ENCODE data around the gene ADAM30.

The ADAM30 gene

GRCh38 chr1:119896303-119896702, at the start of gene ADAM30:
Gene ADAM30, minus strand, starts transcription at chr1:119896515. Its CDS starts 179 bp downstream, at chr1:119896336.
- H3K36me3 Mint-ChIP-seq = no peaks in the 10 kb centered on the region
- CTCF ChIA-PET = interaction anchor here (1.1 to 3.8 kb wide), 3 partner anchors 10 to 26 kb away, joined by 3 to 13 read pairs (median 5); no protein-coding TSS in a partner anchor
- no peak within 1 kb of the TSS for H3K4me3 Mint-ChIP-seq

GRCh38 chr1:119943216-119943615, 46.9 kb upstream of the ADAM30 start:
- H3K36me3 Mint-ChIP-seq = peaks cover 36% of the 10 kb centered on the region
- H3K4me1 Mint-ChIP-seq = peaks cover 9% of the 10 kb centered on the region
- no peaks in the 10 kb centered on the region for H3K27me3 Mint-ChIP-seq
- no peak overlapping the region for H3K4me3 Mint-ChIP-seq
- no peaks in the 10 kb centered on the region for H3K9me3 Mint-ChIP-seq
- no peak overlapping the region for H3K27ac Mint-ChIP-seq
- DNase-seq = no peak
- CTCF ChIA-PET = interaction anchor here (0.8 to 1.4 kb wide), 3 partner anchors 25 to 33 kb away, joined by 3 read pairs; no protein-coding TSS in a partner anchor

More at GRCh38 chr1:119896303-119896702, at the start of gene ADAM30:
- Mint-ChIP-seq H3K4me1 (peaks cover 40% of the 10 kb centered on the region), H3K9me3 (no peaks in the 10 kb centered on the region), H3K27me3 (peaks cover under 1% of the 10 kb centered on the region), H3K27ac (no peak within 1 kb of the TSS)
- DNase-seq = no peak

- peaks cover 9% of the 10 kb centered on the region for H3K4me1 Mint-ChIP-seq
- H3K9me3 Mint-ChIP-seq = no peaks in the 10 kb centered on the region
- peaks cover 46% of the 10 kb centered on the region for H3K36me3 Mint-ChIP-seq
- no peaks in the 10 kb centered on the region for H3K27me3 Mint-ChIP-seq
- CTCF ChIA-PET = no interaction called here
- H3K27ac Mint-ChIP-seq = no peak overlapping the region
- H3K4me3 Mint-ChIP-seq = no peak overlapping the region
- DNase-seq = no peak
Measured at GRCh38 chr1:119941392-119941791, 45.1 kb upstream of the ADAM30 start.

GRCh38 chr1:119940697-119941096, 44.4 kb upstream of the ADAM30 start:
- Mint-ChIP-seq H3K36me3 (peaks cover 51% of the 10 kb centered on the region), H3K9me3 (no peaks in the 10 kb centered on the region), H3K27ac (no peak overlapping the region), H3K4me1 (peaks cover 9% of the 10 kb centered on the region), H3K27me3 (no peaks in the 10 kb centered on the region), H3K4me3 (no peak overlapping the region)
- CTCF ChIA-PET = no interaction called here
- no peak for DNase-seq

GRCh38 chr1:119937198-119937597, 40.9 kb upstream of the ADAM30 start:
- CTCF ChIA-PET = no interaction called here
- DNase-seq = no peak
- Mint-ChIP-seq H3K27me3 (no peaks in the 10 kb centered on the region), H3K4me1 (peaks cover 9% of the 10 kb centered on the region), H3K4me3 (no peak overlapping the region), H3K27ac (no peak overlapping the region), H3K36me3 (peaks cover 75% of the 10 kb centered on the region), H3K9me3 (peaks cover 8% of the 10 kb centered on the region)

- no peaks in the 10 kb centered on the region for H3K27me3 Mint-ChIP-seq
- CTCF ChIA-PET = interaction anchor here (1.1 kb wide), 1 partner anchor 13 kb away, joined by 4 read pairs; no protein-coding TSS in a partner anchor
- peaks cover 5% of the 10 kb centered on the region for H3K4me1 Mint-ChIP-seq
- peaks cover 8% of the 10 kb centered on the region for H3K9me3 Mint-ChIP-seq
- H3K4me3 Mint-ChIP-seq = no peak overlapping the region
- no peak overlapping the region for H3K27ac Mint-ChIP-seq
- H3K36me3 Mint-ChIP-seq = peaks cover 69% of the 10 kb centered on the region
- no peak for DNase-seq
Measured at GRCh38 chr1:119935915-119936314, 39.6 kb upstream of the ADAM30 start.

- no peak overlapping the region for H3K27ac Mint-ChIP-seq
- CTCF ChIA-PET = interaction anchor here (1.2 to 1.7 kb wide), 2 partner anchors 13 to 66 kb away, joined by 3 to 5 read pairs; no protein-coding TSS in a partner anchor
- no peak overlapping the region for H3K4me3 Mint-ChIP-seq
- no peak for DNase-seq
- H3K27me3 Mint-ChIP-seq = no peaks in the 10 kb centered on the region
- peaks cover 8% of the 10 kb centered on the region for H3K9me3 Mint-ChIP-seq
- peaks cover 66% of the 10 kb centered on the region for H3K36me3 Mint-ChIP-seq
- H3K4me1 Mint-ChIP-seq = peaks cover 2% of the 10 kb centered on the region
Measured at GRCh38 chr1:119935373-119935772, 39.1 kb upstream of the ADAM30 start.

- Mint-ChIP-seq H3K36me3 (peaks cover 60% of the 10 kb centered on the region), H3K27ac (no peak overlapping the region)
- CTCF ChIA-PET = no interaction called here
Measured at GRCh38 chr1:119933397-119933796, 37.1 kb upstream of the ADAM30 start.

GRCh38 chr1:119929643-119930315, 33.5 kb upstream of the ADAM30 start:
- DNase-seq = no peak
- Mint-ChIP-seq H3K4me3 (no peak overlapping the region), H3K36me3 (peaks cover 51% of the 10 kb centered on the region), H3K27ac (no peak overlapping the region), H3K9me3 (peaks cover 8% of the 10 kb centered on the region), H3K4me1 (peaks cover under 1% of the 10 kb centered on the region), H3K27me3 (no peaks in the 10 kb centered on the region)
- CTCF ChIA-PET = no interaction called here

More at GRCh38 chr1:119933397-119933796, 37.1 kb upstream of the ADAM30 start:
- H3K27me3 Mint-ChIP-seq = no peaks in the 10 kb centered on the region
- no peak for DNase-seq
- H3K4me1 Mint-ChIP-seq = no peaks in the 10 kb centered on the region
- H3K9me3 Mint-ChIP-seq = peaks cover 8% of the 10 kb centered on the region
- H3K4me3 Mint-ChIP-seq = no peak overlapping the region

GRCh38 chr1:119926553-119926952, 30.2 kb upstream of the ADAM30 start:
- Mint-ChIP-seq H3K4me1 (peaks cover 4% of the 10 kb centered on the region), H3K4me3 (no peak overlapping the region), H3K36me3 (peaks cover 53% of the 10 kb centered on the region), H3K27me3 (no peaks in the 10 kb centered on the region), H3K27ac (no peak overlapping the region), H3K9me3 (no peaks in the 10 kb centered on the region)
- CTCF ChIA-PET = no interaction called here
- DNase-seq = no peak

- no peaks in the 10 kb centered on the region for H3K27me3 Mint-ChIP-seq
- DNase-seq = no peak
- CTCF ChIA-PET = interaction anchor here (1.3 kb wide), 1 partner anchor 53 kb away, joined by 4 read pairs; no protein-coding TSS in a partner anchor
- H3K36me3 Mint-ChIP-seq = peaks cover 60% of the 10 kb centered on the region
- H3K9me3 Mint-ChIP-seq = no peaks in the 10 kb centered on the region
- H3K4me3 Mint-ChIP-seq = no peak overlapping the region
- no peak overlapping the region for H3K27ac Mint-ChIP-seq
- H3K4me1 Mint-ChIP-seq = peaks cover 4% of the 10 kb centered on the region
Measured at GRCh38 chr1:119924948-119925898, 28.9 kb upstream of the ADAM30 start.

GRCh38 chr1:119920104-119920968, 24.0 kb upstream of the ADAM30 start:
- no peak overlapping the region for H3K4me3 Mint-ChIP-seq
- H3K9me3 Mint-ChIP-seq = no peaks in the 10 kb centered on the region

GRCh38 chr1:119919241-119919640, 22.9 kb upstream of the ADAM30 start:
- Mint-ChIP-seq H3K36me3 (peaks cover 71% of the 10 kb centered on the region), H3K9me3 (no peaks in the 10 kb centered on the region), H3K27ac (no peak overlapping the region), H3K4me3 (no peak overlapping the region), H3K27me3 (no peaks in the 10 kb centered on the region), H3K4me1 (no peaks in the 10 kb centered on the region)
- CTCF ChIA-PET = no interaction called here
- DNase-seq = no peak

More at GRCh38 chr1:119920104-119920968, 24.0 kb upstream of the ADAM30 start:
- Mint-ChIP-seq H3K27me3 (no peaks in the 10 kb centered on the region), H3K27ac (no peak overlapping the region), H3K36me3 (peaks cover 71% of the 10 kb centered on the region), H3K4me1 (peaks cover 4% of the 10 kb centered on the region)
- CTCF ChIA-PET = interaction anchor here (1.2 kb wide), 1 partner anchor 35 kb away, joined by 4 read pairs; no protein-coding TSS in a partner anchor
- no peak for DNase-seq
